Right lobe of liver (tissue), 4 donors: ENCODE measurements around the gene PMFBP1.

Source experiments
- POLR2A ChIP-seq: fragments of 450-650 bp; IDR thresholded peaks from one replicate; pipeline ENCODE4 v1.6.1; 2017; ENCODE audit warnings: antibody characterized with exemption, mild to moderate bottlenecking
- TF ChIP-seq, protein P1 (sequence below), 4 donors: fragments of 200-600 bp in 3 of 4; fragments of 450-650 bp in 1 of 4; IDR thresholded peaks; one replicate each; pipeline versions ENCODE4 v1.5.1 to v1.8.0; 2016 to 2022; ENCODE audit warnings: antibody characterized with exemption in 4 of 4, mild to moderate bottlenecking in 2 of 4
- donor health status: DM: no; HTN: no; CAD: no.
- donor health status: DM: no; HTN: no; CAD: no.
- donor health status: DM: no; HTN: yes; CAD: no.

DNA sequence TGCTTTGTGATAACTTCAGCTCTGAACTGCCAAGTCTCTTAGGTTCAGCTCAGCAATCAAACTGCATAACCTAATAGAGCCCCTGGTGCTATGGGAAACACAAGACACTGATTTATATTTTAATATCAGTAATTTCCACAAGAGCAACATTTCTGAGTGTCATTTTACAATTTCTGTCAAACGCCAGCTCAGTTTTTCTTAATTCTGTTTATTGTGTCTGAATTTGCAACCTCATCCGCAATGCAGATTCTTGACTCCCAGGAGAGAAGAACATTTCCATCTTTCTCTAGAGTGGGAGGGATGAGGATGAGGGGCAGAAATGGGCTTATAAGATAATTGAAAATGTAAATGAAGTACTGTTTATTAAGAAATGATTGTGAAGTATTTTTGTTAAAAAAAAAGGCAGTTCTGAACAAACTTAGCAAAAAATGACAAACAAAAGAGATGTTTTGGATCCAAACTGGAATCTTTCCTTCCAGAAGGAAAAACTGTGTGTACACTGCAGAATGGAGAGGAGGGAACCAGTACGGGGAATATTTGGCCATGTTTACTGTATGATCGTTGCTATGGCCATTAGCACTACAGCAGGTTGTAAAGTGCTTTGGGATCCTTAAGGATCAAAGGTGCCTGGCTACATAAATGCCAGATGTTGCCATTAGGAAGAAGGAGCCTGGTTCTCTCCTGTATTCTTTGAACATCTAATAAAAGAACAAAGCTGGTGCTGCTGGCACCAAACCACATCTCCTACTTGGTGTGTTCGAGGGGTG, 7.4 kb upstream of the PMFBP1 start:
- TF ChIP-seq POLR2A: no peak
- TF ChIP-seq, protein P1, sequence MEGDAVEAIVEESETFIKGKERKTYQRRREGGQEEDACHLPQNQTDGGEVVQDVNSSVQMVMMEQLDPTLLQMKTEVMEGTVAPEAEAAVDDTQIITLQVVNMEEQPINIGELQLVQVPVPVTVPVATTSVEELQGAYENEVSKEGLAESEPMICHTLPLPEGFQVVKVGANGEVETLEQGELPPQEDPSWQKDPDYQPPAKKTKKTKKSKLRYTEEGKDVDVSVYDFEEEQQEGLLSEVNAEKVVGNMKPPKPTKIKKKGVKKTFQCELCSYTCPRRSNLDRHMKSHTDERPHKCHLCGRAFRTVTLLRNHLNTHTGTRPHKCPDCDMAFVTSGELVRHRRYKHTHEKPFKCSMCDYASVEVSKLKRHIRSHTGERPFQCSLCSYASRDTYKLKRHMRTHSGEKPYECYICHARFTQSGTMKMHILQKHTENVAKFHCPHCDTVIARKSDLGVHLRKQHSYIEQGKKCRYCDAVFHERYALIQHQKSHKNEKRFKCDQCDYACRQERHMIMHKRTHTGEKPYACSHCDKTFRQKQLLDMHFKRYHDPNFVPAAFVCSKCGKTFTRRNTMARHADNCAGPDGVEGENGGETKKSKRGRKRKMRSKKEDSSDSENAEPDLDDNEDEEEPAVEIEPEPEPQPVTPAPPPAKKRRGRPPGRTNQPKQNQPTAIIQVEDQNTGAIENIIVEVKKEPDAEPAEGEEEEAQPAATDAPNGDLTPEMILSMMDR (IDR thresholded peaks at IDR 0.05): no peak
